GM18868 (cell line): ENCODE measurements around the gene NAB2.
A peak's percentile ranks its signal among the peaks of the same experiment; 100 is the strongest.
"Not testable (repeated sequence)": the region's sequence is repeated elsewhere in the genome, so short reads cannot be mapped to it uniquely, and the experiment has no call there.

ENCODE experiments used
- ATAC-seq: cut with Tn5 transposase; IDR thresholded peaks from one replicate; pipeline ENCODE4 v1.9.1; 2021; ENCODE audit warnings: mild to moderate bottlenecking, moderate library complexity; ENCODE audit not compliant: unreplicated experiment

Gene NAB2

GRCh38 chr12:57066245-57066644 is 22.7 kb upstream of the NAB2 start:
- ATAC-seq = no peak

DNA sequence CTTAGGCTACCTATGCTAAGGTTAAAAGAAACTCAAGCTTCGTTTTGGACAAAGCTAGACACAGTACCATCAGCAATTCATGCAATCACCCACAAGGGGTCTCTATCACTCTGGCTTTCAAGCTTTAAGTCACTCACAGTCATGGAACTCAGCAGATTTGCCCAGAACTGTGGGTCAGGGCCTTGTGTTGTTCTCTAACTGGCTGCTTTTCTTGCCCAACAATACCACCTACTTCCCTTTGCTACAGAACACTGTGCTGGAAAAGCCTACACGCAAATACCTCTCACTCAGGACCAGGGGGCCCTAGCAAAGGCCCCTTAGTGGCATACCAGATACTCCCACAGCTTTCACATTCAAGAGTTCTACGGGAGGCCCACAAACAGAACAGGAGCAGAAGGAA is 19.4 kb upstream of the NAB2 start:
- peak; percentile 83 for ATAC-seq

DNA sequence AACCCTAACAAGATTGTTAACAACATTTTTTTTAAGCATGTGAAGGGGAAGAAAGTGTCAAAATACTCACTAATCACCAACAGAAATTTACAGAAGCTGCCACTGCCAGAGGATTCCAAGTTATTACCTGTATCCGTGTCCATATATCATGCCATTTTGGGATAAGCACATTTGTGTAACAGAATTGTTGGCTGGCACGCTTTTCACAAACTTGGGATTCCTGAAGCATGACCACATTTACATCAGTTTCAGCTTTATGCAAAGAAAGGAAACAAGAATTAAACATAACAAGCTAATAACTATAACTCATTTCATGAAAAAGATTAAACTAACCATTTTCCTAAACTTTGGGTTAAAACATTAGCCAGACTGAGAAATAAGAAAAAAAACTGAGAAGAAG is 16.3 kb upstream of the NAB2 start:
- ATAC-seq = no peak

GRCh38 chr12:57073566-57074450 is 15.1 kb upstream of the NAB2 start:
- not testable (repeated sequence) for ATAC-seq

GRCh38 chr12:57078519-57079404 is 10.2 kb upstream of the NAB2 start, which contains the start of gene NEMP1:
Gene NEMP1 (minus strand): TSS chr12:57078791. CDS start chr12:57078745, 46 bp downstream.
- ATAC-seq = peak; percentile 97

- ATAC-seq = no peak
These were observed 9.1 kb upstream of the NAB2 start for GRCh38 chr12:57079821-57080220.

GRCh38 chr12:57080855-57081254 is 8.1 kb upstream of the NAB2 start:
- ATAC-seq = no peak

- no peak for ATAC-seq
These were observed 2.9 kb upstream of the NAB2 start for GRCh38 chr12:57085999-57086492.

GRCh38 chr12:57086493-57087009 is 2.4 kb upstream of the NAB2 start:
- ATAC-seq = no peak

GRCh38 chr12:57087010-57087690 is 1.8 kb upstream of the NAB2 start:
- ATAC-seq = peak; percentile 28

DNA sequence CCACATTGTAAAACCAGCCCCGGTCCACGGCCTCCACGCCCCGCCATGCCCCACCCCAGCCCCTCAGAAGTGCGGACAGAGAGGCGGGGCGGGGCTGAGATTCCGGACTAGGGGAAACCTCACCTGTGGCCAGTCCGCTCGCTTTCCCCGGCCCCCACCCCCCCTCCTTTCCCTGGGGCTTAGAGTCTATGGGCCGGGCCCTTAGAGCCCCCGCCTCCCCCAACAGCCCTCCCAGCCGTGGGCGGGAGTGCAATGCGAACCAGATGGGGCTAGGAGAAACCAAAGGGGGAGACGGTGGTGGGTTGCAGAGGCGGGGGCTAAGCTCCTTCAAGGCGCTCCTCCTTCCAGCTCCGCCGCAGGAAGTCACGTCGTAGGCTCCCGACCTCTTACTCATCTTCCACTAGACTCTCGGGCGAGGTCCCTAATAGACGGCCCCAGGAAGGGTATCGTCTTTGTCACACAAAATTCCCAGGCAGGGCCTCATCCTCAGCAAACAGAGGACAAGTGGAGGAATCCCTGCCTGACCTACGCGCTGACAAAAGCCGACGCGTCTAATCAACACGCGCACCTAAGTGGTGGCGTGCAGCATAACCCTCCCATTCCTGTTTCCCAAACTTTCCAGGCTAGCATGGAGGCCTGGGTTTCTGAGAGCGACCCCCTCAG is 1.1 kb upstream of the NAB2 start:
- peak; percentile 35 for ATAC-seq

GRCh38 chr12:57089271-57090245 is 644 bp downstream of the NAB2 start:
- ATAC-seq = no peak

DNA sequence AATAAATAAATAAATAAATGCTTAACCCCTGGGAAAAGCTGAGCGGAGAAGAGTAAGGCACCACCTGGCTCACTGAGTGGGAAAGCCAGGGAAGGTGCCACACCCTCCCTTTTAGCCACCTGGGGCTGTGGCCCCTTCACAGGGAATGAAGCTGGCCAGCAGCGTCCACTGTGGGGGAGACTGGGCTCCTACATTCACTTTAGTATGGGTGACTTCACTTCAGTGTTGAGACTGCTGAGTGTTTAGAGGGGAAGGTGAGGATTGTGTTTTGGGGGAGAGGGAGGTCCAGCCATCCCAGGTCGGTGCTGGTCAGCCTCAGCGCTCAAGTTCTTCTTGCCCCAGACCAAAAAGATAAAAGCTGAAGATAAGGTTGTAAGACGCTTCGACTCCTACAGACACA is 1.6 kb downstream of the NAB2 start:
- ATAC-seq = no peak

DNA sequence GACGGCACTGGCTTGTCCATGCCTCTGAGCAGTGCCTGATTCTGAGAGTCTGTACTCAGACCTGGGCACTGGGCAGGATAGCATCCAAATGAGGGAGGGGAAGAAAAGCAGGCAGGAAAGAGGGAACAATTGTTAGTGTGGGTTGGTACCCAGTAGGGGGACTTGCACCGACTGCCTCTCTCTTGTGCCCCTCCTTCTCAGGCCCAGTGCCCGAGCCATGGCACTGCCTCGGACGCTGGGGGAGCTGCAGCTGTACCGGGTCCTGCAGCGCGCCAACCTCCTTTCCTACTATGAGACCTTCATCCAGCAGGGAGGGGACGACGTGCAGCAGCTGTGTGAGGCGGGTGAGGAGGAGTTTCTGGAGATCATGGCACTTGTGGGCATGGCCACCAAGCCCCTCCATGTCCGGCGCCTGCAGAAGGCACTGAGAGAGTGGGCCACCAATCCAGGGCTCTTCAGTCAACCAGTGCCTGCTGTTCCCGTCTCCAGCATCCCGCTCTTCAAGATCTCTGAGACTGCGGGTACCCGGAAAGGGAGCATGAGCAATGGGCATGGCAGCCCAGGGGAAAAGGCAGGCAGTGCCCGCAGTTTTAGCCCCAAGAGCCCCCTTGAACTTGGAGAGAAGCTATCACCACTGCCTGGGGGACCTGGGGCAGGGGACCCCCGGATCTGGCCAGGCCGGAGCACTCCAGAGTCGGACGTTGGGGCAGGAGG is 2.2 kb downstream of the NAB2 start:
- no peak for ATAC-seq

DNA sequence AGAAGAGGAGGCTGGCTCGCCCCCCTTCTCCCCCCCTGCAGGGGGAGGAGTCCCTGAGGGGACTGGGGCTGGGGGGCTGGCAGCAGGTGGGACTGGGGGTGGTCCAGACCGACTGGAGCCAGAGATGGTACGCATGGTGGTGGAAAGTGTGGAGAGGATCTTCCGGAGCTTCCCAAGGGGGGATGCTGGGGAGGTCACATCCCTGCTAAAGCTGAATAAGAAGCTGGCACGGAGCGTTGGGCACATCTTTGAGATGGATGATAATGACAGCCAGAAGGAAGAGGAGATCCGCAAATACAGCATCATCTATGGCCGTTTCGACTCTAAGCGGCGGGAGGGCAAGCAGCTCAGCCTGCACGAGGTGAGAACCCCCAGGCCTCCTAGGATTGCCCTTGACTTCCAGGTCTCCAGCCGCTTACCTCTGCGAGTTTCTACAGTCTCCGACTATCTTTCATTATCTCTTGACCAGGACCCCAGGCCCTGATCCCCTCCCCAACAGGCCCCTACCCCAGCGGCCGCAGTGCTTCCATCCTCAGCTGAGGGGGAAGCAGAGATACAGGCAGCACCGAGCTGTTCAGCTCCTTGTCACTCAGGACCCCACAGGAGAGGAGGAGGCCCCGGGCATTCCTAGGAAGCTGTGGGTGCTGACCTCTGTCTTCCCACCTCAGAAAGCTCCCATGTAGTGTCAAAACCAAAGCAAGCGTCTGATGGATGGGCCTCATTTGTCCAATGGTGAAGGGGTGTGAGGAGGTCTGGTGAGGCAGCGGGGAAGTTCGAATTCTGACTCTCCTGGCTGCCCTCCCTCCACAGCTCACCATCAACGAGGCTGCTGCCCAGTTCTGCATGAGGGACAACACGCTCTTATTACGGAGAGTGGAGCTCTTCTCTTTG is 3.0 kb downstream of the NAB2 start:
- ATAC-seq = no peak

DNA sequence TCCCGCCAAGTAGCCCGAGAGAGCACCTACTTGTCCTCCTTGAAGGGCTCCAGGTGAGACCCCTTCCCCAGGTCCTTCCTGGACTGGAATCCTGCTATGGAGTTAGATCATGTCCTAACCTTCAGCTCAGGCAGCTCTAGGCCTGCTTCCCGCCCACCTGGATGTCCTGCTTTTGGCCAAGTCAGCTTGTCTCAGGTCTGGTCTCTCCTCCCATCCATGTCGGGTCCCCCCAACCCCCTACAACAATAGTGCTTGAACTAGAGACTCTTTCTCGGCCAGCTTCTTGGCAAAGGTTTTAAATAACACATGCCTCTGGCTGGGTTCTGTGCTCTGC is 3.6 kb downstream of the NAB2 start:
- no peak for ATAC-seq

GRCh38 chr12:57092876-57093414 is 4.0 kb downstream of the NAB2 start:
- ATAC-seq = no peak
